Activated T-cell treated with anti-CD3 and anti-CD28 coated beads for 4 hours (primary cell): ENCODE results near the gene GPR108.
"Not testable (repeated sequence)": the region's sequence is repeated elsewhere in the genome, so short reads cannot be mapped to it uniquely, and the experiment has no call there.

ENCODE experiments used
- DNase-seq: peaks from one replicate; pipeline ENCODE4 v3.0.0-alpha.2; 2020

Gene GPR108

GRCh38 chr19:6760606-6761005, 23.2 kb upstream of the GPR108 start:
- DNase-seq: no peak

- DNase-seq: no peak
Observed at GRCh38 chr19:6754653-6755463, 17.5 kb upstream of the GPR108 start.

- no peak for DNase-seq
Observed at GRCh38 chr19:6754136-6754535, 16.8 kb upstream of the GPR108 start.

- peak; percentile 73 for DNase-seq
Observed at GRCh38 chr19:6753178-6754031, 16.0 kb upstream of the GPR108 start.

- no peak for DNase-seq
Observed at GRCh38 chr19:6752256-6753177, 15.1 kb upstream of the GPR108 start.

- no peak for DNase-seq
Observed at GRCh38 chr19:6751189-6751588, 13.8 kb upstream of the GPR108 start.

- no peak for DNase-seq
Observed at GRCh38 chr19:6750062-6750461, 12.7 kb upstream of the GPR108 start.

- not testable (repeated sequence) for DNase-seq
Observed at GRCh38 chr19:6748543-6748942, 11.2 kb upstream of the GPR108 start.

GRCh38 chr19:6745965-6746364, 8.6 kb upstream of the GPR108 start:
- DNase-seq: no peak

GRCh38 chr19:6744381-6745301, 7.3 kb upstream of the GPR108 start:
- DNase-seq: no peak

GRCh38 chr19:6743714-6744380, 6.5 kb upstream of the GPR108 start:
- no peak for DNase-seq

GRCh38 chr19:6743066-6743465, 5.7 kb upstream of the GPR108 start:
- DNase-seq: no peak

- no peak for DNase-seq
Observed at GRCh38 chr19:6740589-6741343, 3.4 kb upstream of the GPR108 start.

GRCh38 chr19:6739883-6740588, 2.7 kb upstream of the GPR108 start:
- no peak for DNase-seq

- DNase-seq: peak; percentile 73
Observed at GRCh38 chr19:6739390-6739882, 2.1 kb upstream of the GPR108 start, which contains the start of gene TRIP10. TSS of gene TRIP10 (plus strand) at chr19:6739680. CDS start at chr19:6739762, 82 bp downstream.

GRCh38 chr19:6738787-6739389, 1.5 kb upstream of the GPR108 start:
- DNase-seq: no peak

- peak; percentile 67 for DNase-seq
Observed at GRCh38 chr19:6737873-6738786, 750 bp upstream of the GPR108 start.

GRCh38 chr19:6736917-6737283, 480 bp downstream of the GPR108 start:
- DNase-seq: no peak
